ENCODE results near the gene CRB1.
"Not testable (repeated sequence)": the region's sequence is repeated elsewhere in the genome, so short reads cannot be mapped to it uniquely, and the experiment has no call there.

Gene CRB1

DNA sequence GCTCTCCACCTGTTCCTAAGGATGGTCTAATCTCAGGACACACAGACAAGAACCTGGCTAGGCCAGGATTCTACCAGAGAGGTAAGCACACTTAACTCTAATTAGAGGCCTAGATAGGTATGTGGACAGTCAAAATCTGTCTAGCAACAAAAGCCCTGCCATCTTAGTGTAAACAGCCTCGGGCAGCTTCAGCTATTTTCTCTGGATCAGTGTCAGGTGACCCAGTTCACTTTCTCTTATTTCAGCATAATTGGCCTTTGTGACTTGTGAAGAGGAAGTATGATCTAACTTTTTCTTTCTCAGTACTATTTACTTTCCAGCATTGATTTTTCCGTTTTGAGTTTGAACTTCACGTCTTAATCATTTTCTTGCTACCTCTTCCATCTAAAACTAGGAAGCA lies 217.7 kb downstream of the CRB1 start:
- H3K36me3 Mint-ChIP-seq (ENCODE audit: low read depth): no peaks in the 10 kb centered on the region
- no peaks in the 10 kb centered on the region for H3K9me3 Mint-ChIP-seq
- no peak for DNase-seq
- TF ChIP-seq, protein P1, sequence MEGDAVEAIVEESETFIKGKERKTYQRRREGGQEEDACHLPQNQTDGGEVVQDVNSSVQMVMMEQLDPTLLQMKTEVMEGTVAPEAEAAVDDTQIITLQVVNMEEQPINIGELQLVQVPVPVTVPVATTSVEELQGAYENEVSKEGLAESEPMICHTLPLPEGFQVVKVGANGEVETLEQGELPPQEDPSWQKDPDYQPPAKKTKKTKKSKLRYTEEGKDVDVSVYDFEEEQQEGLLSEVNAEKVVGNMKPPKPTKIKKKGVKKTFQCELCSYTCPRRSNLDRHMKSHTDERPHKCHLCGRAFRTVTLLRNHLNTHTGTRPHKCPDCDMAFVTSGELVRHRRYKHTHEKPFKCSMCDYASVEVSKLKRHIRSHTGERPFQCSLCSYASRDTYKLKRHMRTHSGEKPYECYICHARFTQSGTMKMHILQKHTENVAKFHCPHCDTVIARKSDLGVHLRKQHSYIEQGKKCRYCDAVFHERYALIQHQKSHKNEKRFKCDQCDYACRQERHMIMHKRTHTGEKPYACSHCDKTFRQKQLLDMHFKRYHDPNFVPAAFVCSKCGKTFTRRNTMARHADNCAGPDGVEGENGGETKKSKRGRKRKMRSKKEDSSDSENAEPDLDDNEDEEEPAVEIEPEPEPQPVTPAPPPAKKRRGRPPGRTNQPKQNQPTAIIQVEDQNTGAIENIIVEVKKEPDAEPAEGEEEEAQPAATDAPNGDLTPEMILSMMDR (IDR thresholded peaks at IDR 0.05): no peak
- peaks cover 7% of the 10 kb centered on the region for H3K27me3 Mint-ChIP-seq (ENCODE audit: low read depth, poor library complexity)
- peaks cover 13% of the 10 kb centered on the region for H3K4me1 Mint-ChIP-seq
- H3K4me3 Mint-ChIP-seq: no peak overlapping the region
- H3K27ac Mint-ChIP-seq: peak overlapping the region; percentile 12

DNA sequence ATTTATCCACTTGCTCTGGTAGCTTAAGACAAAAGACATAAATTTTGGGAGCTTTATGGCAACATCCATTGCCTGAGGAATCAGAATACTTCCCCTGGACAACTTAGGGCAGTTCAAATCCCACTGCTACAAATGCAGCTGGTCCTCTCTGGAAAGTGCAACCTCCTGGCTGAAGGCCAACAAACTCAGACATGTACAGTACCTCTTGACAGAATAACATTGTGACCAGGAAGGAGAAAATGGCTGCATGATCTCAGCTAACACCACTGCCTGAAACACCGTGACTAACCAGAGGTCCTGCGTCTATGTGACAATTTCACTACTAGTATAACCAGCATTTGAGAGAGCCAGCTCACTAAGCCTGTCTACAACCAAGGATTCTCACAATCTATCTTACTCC lies 218.9 kb downstream of the CRB1 start:
- H3K4me3 Mint-ChIP-seq: no peak overlapping the region
- peak overlapping the region; percentile 4 for H3K27ac Mint-ChIP-seq
- H3K36me3 Mint-ChIP-seq (ENCODE audit: low read depth): no peaks in the 10 kb centered on the region
- TF ChIP-seq, protein P1 (IDR thresholded peaks at IDR 0.05): no peak
- peaks cover 2% of the 10 kb centered on the region for H3K4me1 Mint-ChIP-seq
- peaks cover 7% of the 10 kb centered on the region for H3K27me3 Mint-ChIP-seq (ENCODE audit: low read depth, poor library complexity)
- H3K9me3 Mint-ChIP-seq: no peaks in the 10 kb centered on the region
- no peak for DNase-seq

DNA sequence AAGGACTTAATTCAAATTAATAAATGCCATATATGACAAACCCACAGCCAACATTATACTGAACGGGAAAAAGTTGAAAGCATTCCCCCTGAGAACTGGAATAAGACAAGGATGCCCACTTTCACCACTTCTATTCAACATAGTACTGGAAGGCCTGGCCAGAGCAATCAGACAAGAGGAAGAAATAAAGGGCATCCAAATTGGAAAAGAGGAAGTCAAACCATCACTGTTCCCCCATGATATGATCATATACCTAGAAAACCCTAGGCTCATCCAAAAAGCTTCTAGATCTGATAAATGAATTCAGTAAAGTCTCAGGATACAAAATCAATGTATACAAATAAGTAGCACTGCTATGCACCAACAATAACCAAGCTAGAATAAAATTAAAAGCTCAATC lies 223.5 kb downstream of the CRB1 start:
- H3K4me1 Mint-ChIP-seq; H3K36me3 Mint-ChIP-seq (ENCODE audit: low read depth); H3K4me3 Mint-ChIP-seq; H3K27ac Mint-ChIP-seq; DNase-seq; H3K27me3 Mint-ChIP-seq (ENCODE audit: low read depth, poor library complexity); H3K9me3 Mint-ChIP-seq: not testable (repeated sequence)

DNA sequence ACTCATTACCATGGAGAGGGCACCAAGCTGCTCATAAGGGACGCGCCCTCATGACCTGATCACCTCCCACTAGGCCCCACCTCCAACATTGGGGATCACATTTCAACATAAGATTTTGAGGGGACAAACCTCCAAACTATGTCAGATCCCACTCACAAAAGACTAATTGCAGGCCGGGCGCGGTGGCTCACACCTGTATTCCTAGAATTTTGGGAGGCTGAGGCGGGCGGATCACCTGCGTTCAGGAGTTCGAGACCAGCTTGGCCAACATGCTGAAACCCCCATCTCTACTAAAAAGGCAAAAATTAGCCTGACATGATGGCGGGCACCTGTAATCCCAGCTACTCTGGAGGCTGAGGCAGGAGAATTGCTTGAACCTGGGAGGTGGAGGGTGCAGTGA lies 228.7 kb downstream of the CRB1 start:
- Mint-ChIP-seq H3K4me1 (no peaks in the 10 kb centered on the region), H3K4me3 (no peak overlapping the region), H3K27ac (no peak overlapping the region), H3K27me3 (ENCODE audit: low read depth, poor library complexity) (no peaks in the 10 kb centered on the region), H3K9me3 (no peaks in the 10 kb centered on the region), H3K36me3 (ENCODE audit: low read depth) (no peaks in the 10 kb centered on the region)
- TF ChIP-seq, protein P1 (IDR thresholded peaks at IDR 0.05): no peak
- DNase-seq: no peak

DNA sequence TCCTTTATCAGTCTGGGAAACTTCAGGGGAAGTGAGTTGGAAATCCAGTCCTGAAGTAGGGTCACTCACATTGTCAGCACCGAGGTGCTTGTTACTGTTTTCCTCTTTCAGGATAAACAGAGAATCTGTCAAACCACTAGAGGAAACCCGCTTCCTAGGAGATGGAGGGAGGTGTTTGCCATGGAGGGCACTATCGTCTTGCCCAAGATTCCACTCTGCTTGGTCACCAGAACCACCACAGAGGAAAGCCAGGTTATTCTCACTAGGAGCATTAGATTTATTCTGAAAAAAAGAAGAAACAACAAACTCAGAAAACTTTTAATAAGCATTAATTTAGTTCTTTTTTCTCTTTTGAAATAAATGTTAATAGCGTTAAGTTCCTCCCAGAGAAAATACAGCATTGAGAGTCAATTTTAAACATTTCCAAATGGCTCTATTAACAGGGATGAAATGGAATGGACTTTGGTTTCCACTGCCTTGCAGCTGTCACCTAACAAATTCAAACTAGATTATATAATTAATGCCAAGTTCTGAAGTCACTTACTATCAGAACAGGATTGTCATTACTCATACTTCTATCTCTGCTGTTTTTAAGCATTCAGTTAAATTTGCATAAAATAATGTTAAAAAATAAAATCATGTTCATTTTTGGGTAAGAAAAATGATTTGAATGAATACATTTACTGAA lies 242.8 kb downstream of the CRB1 start:
- peaks cover 4% of the 10 kb centered on the region for H3K36me3 Mint-ChIP-seq (ENCODE audit: low read depth)
- no peaks in the 10 kb centered on the region for H3K9me3 Mint-ChIP-seq
- no peak for DNase-seq
- H3K27me3 Mint-ChIP-seq (ENCODE audit: low read depth, poor library complexity): no peaks in the 10 kb centered on the region
- H3K4me1 Mint-ChIP-seq: no peaks in the 10 kb centered on the region
- no peak overlapping the region for H3K4me3 Mint-ChIP-seq
- TF ChIP-seq, protein P1 (IDR thresholded peaks at IDR 0.05): no peak
- no peak overlapping the region for H3K27ac Mint-ChIP-seq

DNA sequence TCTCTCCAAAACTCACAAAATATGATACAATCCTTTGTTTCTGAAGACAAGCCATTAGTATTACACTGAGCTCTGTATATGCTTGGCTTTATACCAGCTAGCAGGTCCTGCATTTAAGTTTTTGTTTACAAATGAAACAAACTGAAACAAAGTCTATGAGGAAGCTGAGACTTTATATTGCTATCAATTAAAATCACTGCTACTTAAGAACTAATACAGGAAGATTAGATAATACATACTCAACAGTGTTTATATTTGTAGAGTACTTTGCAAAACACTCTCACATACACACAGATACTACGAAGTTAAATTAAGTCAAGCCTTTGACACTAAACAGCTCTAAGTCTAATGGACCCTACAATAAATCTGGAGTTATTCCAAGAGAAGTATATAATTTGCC lies 247.4 kb downstream of the CRB1 start:
- TF ChIP-seq, protein P1 (IDR thresholded peaks at IDR 0.05): no peak
- no peak for DNase-seq
- no peak overlapping the region for H3K27ac Mint-ChIP-seq
- no peaks in the 10 kb centered on the region for H3K9me3 Mint-ChIP-seq
- H3K27me3 Mint-ChIP-seq (ENCODE audit: low read depth, poor library complexity): no peaks in the 10 kb centered on the region
- no peak overlapping the region for H3K4me3 Mint-ChIP-seq
- H3K4me1 Mint-ChIP-seq: no peaks in the 10 kb centered on the region
- H3K36me3 Mint-ChIP-seq (ENCODE audit: low read depth): peaks cover 4% of the 10 kb centered on the region
